K562 (cell line): Measurements from ENCODE around the gene GALNT5. TPM values are rescaled to one million over a fixed set of nuclear protein-coding genes. Genes with fewer than 3 reads are reported as not detected.
A peak's percentile ranks its signal among the peaks of the same experiment; 100 is the strongest.

Experiments used
- EWSR1 ChIP-seq: fragments of 450-650 bp; IDR thresholded peaks from 2 replicates; pipeline ENCODE4 v1.6.1; 2018; ENCODE audit warnings: borderline replicate concordance, mild to moderate bottlenecking, low read depth, moderate library complexity; ENCODE audit not compliant: partially characterized antibody
- FOXJ3 ChIP-seq: sonication (generic); formaldehyde crosslinking; IDR thresholded peaks from 2 replicates; pipeline ENCODE4 v1.4.0; 2020; ENCODE audit warnings: mild to moderate bottlenecking, missing genetic modification reagents
- FOXM1 ChIP-seq, 2 experiments: fragments of 450-650 bp in 1 of 2; sonication (generic) in 1 of 2; formaldehyde crosslinking in 1 of 2; IDR thresholded peaks; 2 replicates each; pipeline versions ENCODE4 v1.6.1 to v1.9.0; 2017 to 2022; ENCODE audit warnings: low read depth in 2 of 2, mild to moderate bottlenecking in 2 of 2, missing genetic modification reagents in 1 of 2, moderate library complexity in 1 of 2
- HMG20B ChIP-seq: fragments of 250-450 bp; sonication (Bioruptor Pico); IDR thresholded peaks from 2 replicates; pipeline ENCODE4 v1.5.0; 2021; ENCODE audit warnings: mild to moderate bottlenecking
- HOXB6 ChIP-seq: fragments of 250-450 bp; sonication (Bioruptor Pico); IDR thresholded peaks from 2 replicates; pipeline ENCODE4 v1.5.1; 2022; ENCODE audit warnings: mild to moderate bottlenecking, borderline replicate concordance
- KDM2B ChIP-seq: fragments of 250-450 bp; sonication (Bioruptor Pico); IDR thresholded peaks from 2 replicates; pipeline ENCODE4 v1.8.0; 2021; ENCODE audit warnings: mild to moderate bottlenecking, moderate library complexity
- KDM5B ChIP-seq: fragments of 200-600 bp; sonication (generic); IDR thresholded peaks from 2 replicates; pipeline ENCODE4 v1.6.1; 2012; ENCODE audit warnings: low read depth, mild to moderate bottlenecking, moderate library complexity, low read length, control low read depth, inconsistent platforms; ENCODE audit not compliant: insufficient replicate concordance
- NKRF ChIP-seq: fragments of 450-650 bp; IDR thresholded peaks from 2 replicates; pipeline ENCODE4 v1.6.1; 2016; ENCODE audit warnings: borderline replicate concordance
- NR2C2 ChIP-seq, 2 experiments: fragments of 200-800 bp in 1 of 2; sonication (Bioruptor generic) in 1 of 2; sonication (generic) in 1 of 2; formaldehyde crosslinking in 1 of 2; IDR thresholded peaks; 2 replicates each; pipeline versions ENCODE4 v1.6.1 to v1.8.0; 2016 to 2022; ENCODE audit warnings: mild to moderate bottlenecking in 1 of 2, missing compliant biosample characterization in 1 of 2, missing genetic modification characterization in 1 of 2, missing genetic modification reagents in 1 of 2
- PATZ1 ChIP-seq: fragments of 250-450 bp; sonication (Bioruptor Pico); IDR thresholded peaks from 2 replicates; pipeline ENCODE4 v1.5.0; 2020; ENCODE audit warnings: mild to moderate bottlenecking, borderline replicate concordance
- PHB ChIP-seq: fragments of 250-450 bp; sonication (Bioruptor Pico); IDR thresholded peaks from 2 replicates; pipeline ENCODE4 v1.5.0; 2021
- POLR2AphosphoS5 ChIP-seq: IDR thresholded peaks from 2 replicates; pipeline ENCODE4 v1.6.1; 2011; ENCODE audit warnings: mild to moderate bottlenecking, low read depth, low read length, moderate library complexity; ENCODE audit not compliant: control insufficient read depth, insufficient read depth
- RBM39 ChIP-seq: fragments of 200-400 bp; formaldehyde crosslinking; optimal IDR thresholded peaks from 2 replicates; pipeline ENCODE3; 2018; ENCODE audit warnings: low read depth, low read length
- ZBTB26 ChIP-seq: fragments of 450-650 bp; formaldehyde crosslinking; IDR thresholded peaks from 2 replicates; pipeline ENCODE4 v1.4.0; 2022; ENCODE audit warnings: missing genetic modification characterization
- ZFP91 ChIP-seq: sonication (generic); formaldehyde crosslinking; IDR thresholded peaks from 2 replicates; pipeline ENCODE4 v1.8.0; 2022; ENCODE audit warnings: mild to moderate bottlenecking, missing genetic modification reagents
- ZFX ChIP-seq: sonication (generic); formaldehyde crosslinking; IDR thresholded peaks from 2 replicates; pipeline ENCODE4 v1.8.0; 2022; ENCODE audit warnings: mild to moderate bottlenecking, missing genetic modification reagents, moderate library complexity
- ZNF140 ChIP-seq: fragments of 250-450 bp; sonication (Bioruptor Pico); IDR thresholded peaks from 2 replicates; pipeline ENCODE4 v1.8.0; 2021; ENCODE audit warnings: moderate library complexity, mild to moderate bottlenecking, inconsistent platforms
- ZNF197 ChIP-seq: fragments of 200-800 bp; sonication (Bioruptor generic); IDR thresholded peaks from 2 replicates; pipeline ENCODE4 v1.6.1; 2016; ENCODE audit warnings: low read depth, missing genetic modification characterization, missing compliant biosample characterization
- ZNF3 ChIP-seq: fragments of 250-450 bp; sonication (Bioruptor Pico); IDR thresholded peaks from 2 replicates; pipeline ENCODE4 v1.5.0; 2021; ENCODE audit warnings: mild to moderate bottlenecking, moderate library complexity
- ZNF311 ChIP-seq: fragments of 250-450 bp; sonication (Bioruptor Pico); IDR thresholded peaks from 2 replicates; pipeline ENCODE4 v1.4.0; 2020; ENCODE audit warnings: mild to moderate bottlenecking, moderate library complexity
- ZZZ3 ChIP-seq: fragments of 450-650 bp; IDR thresholded peaks from 2 replicates; pipeline ENCODE4 v1.6.1; 2016; ENCODE audit warnings: antibody characterized with exemption, mild to moderate bottlenecking, moderate library complexity
- polyA plus RNA-seq, 8 experiments: library from polyadenylated mRNA; depleted of rRNA in 4 of 8; stranded (reverse) in 5 of 8; unstranded in 3 of 8; fragments of >200 nt; fragmentation: Nextera tagmentation in 2 of 8; fragmentation: Illumina TruSeq in 1 of 8; extraction: Ambion mirVana in 2 of 8; extraction: Trizol in 1 of 8; gene quantifications; 2 replicates each; pipeline versions ENCODE4 v1.2.1 to v1.2.3, GENCODE V29; 2011 to 2014; ENCODE audit warnings: inconsistent platforms in 1 of 8, missing spikeins in 1 of 8
- total RNA-seq, 7 experiments: library from RNA; depleted of rRNA in 6 of 7; stranded (reverse); fragments of >200 nt in 6 of 7; fragmentation: Illumina TruSeq in 2 of 7; extraction: Trizol in 2 of 7; gene quantifications; 2 replicates each; pipeline versions ENCODE4 v1.2.1 to v1.2.3, GENCODE V29; 2011 to 2021; ENCODE audit warnings: low replicate concordance in 1 of 7

GALNT5 gene
- total and polyA plus RNA-seq, 9 of the 15 experiments (the other 6 are each of a cell fraction or from before 2014, with no cell fraction given): 21.6 to 73.0 (median 54.7) TPM

GRCh38 chr2:157324331-157324843 lies 66.9 kb downstream of the GALNT5 start (continued):
- 0 out of 2 replicates have a peak, but pooled peaks have one; percentile 74 for TF ChIP-seq ZBTB26 (CRISPR knock-in tag)
- TF ChIP-seq NKRF: no peak
- no peak for TF ChIP-seq EWSR1
- TF ChIP-seq ZNF197 (CRISPR knock-in tag): peak; percentile 96
- TF ChIP-seq ZNF311: peak; percentile 87
- no peak for TF ChIP-seq ZNF140
- peak; percentile 98 for TF ChIP-seq FOXM1 (IDR thresholded peaks at IDR 0.05; ENCODE audit: low read depth)
- no peak for TF ChIP-seq FOXM1 (CRISPR knock-in tag; IDR thresholded peaks at IDR 0.05; ENCODE audit: low read depth)
- no peak for TF ChIP-seq HOXB6
- TF ChIP-seq HMG20B (CRISPR knock-in tag): no peak
- 0 out of 2 replicates have a peak, but pooled peaks have one; percentile 37 for TF ChIP-seq PATZ1 (CRISPR knock-in tag)
- no peak for TF ChIP-seq ZFX (CRISPR knock-in tag)
- no peak for TF ChIP-seq PHB (CRISPR knock-in tag)
- no peak for TF ChIP-seq NR2C2 (CRISPR knock-in tag; IDR thresholded peaks at IDR 0.05)
- TF ChIP-seq NR2C2 (tag; IDR thresholded peaks at IDR 0.05): peak; percentile 78
- TF ChIP-seq ZFP91: no peak
- no peak for TF ChIP-seq KDM2B
- TF ChIP-seq KDM5B: no peak
- no peak for TF ChIP-seq ZZZ3
- no peak for TF ChIP-seq ZNF3 (CRISPR knock-in tag)
- no peak for TF ChIP-seq FOXJ3
- no peak for TF ChIP-seq RBM39
- peak; percentile 99 for TF ChIP-seq POLR2AphosphoS5
